ENCODE measurements around the gene UNK. TPM values are rescaled to one million over a fixed set of nuclear protein-coding genes. Genes with fewer than 3 reads are reported as not detected.

UNK gene
- total and polyA plus RNA-seq, 2 donors (not counting 3 experiments of a cell fraction or from before 2014, with no cell fraction given), result 18.0 to 23.2 TPM

GRCh38 chr17:75767881-75768280 lies 16.7 kb upstream of the UNK start:
- dilution Hi-C loops (cut with MboI; ENCODE audit: extremely low pct_ligation_motif_present, low sequenced_read_pairs) (no loop called here), intact Hi-C loops (cut with micrococcal nuclease) (no loop called here)
- Histone ChIP-seq H3K4me1 (ENCODE audit: control insufficient read depth, extremely low read depth, insufficient read depth, low read length) (peaks cover 11% of the 10 kb centered on the region), H3K27ac (ENCODE audit: insufficient read depth, low read depth, low read length) (no peak overlapping the region), H3K9me1 (replicated peaks; ENCODE audit: control insufficient read depth, extremely low read depth, insufficient read depth, low read length) (no peaks in the 10 kb centered on the region), H3K36me3 (ENCODE audit: control insufficient read depth in 2 of 2, extremely low read depth in 1 of 2, insufficient read depth in 2 of 2, low read length in 2 of 2) (no peaks in the 10 kb centered on the region), H3K9ac (replicated peaks; ENCODE audit: extremely low read depth, insufficient read depth, low read length) (no peak overlapping the region), H3K9me3 (replicated peaks; ENCODE audit: control insufficient read depth, insufficient read depth, low read length) (no peaks in the 10 kb centered on the region), H3K79me2 (ENCODE audit: control insufficient read depth, insufficient read depth, low read length) (no peaks in the 10 kb centered on the region), H3K4me3 (replicated peaks in 1 of 3; ENCODE audit: insufficient read depth in 1 of 3, low read depth in 1 of 3, low read length in 3 of 3) (no peak overlapping the region), H3K27me3 (ENCODE audit: control insufficient read depth in 2 of 2, insufficient read depth in 2 of 2, low read length in 2 of 2) (no peaks in the 10 kb centered on the region), H4K20me1 (replicated peaks; ENCODE audit: control insufficient read depth, extremely low read depth, insufficient read depth, low read length) (no peaks in the 10 kb centered on the region), H3K4me2 (ENCODE audit: insufficient read depth, low read length) (no peak overlapping the region), H2AFZ (ENCODE audit: low read depth, low read length) (no peak overlapping the region)
- no TSS peak for BruUV-seq (replicated peaks)
- TF ChIP-seq POLR2A (IDR thresholded peaks at IDR 0.05; ENCODE audit: low read depth, low read length) (no peak), MYC (IDR thresholded peaks at IDR 0.05; ENCODE audit: low read depth, low read length) (no peak), FOS (IDR thresholded peaks at IDR 0.05; ENCODE audit: borderline replicate concordance, insufficient read depth, low read length) (no peak), GATA2 (IDR thresholded peaks at IDR 0.05; ENCODE audit: insufficient read depth, insufficient read length, low read depth, low read length) (no peak), MAX (IDR thresholded peaks at IDR 0.05; ENCODE audit: insufficient read depth, insufficient read length) (no peak), CTCF (IDR thresholded peaks at IDR 0.05; ENCODE audit: extremely low read depth in 1 of 2, insufficient read depth in 1 of 2, low read depth in 1 of 2, low read length in 2 of 2) (no peak), POLR2AphosphoS5 (IDR thresholded peaks at IDR 0.05; ENCODE audit: insufficient read depth, low read depth, low read length) (no peak), JUN (IDR thresholded peaks at IDR 0.05; ENCODE audit: borderline replicate concordance, insufficient read depth, insufficient read length, low read depth) (no peak), EZH2 (IDR thresholded peaks at IDR 0.05; ENCODE audit: borderline replicate concordance, low read depth, low read length, severe bottlenecking) (no peak)
- no peak for FAIRE-seq
- ChIA-PET POLR2A (no interaction called here), CTCF (interaction anchor here (1.2 kb wide), 1 partner anchor 87 kb away, joined by 4 read pairs; the partner anchor contains the start of gene WBP2)
- DNase-seq (ENCODE audit: low read depth, low spot score), result no peak
